ENCODE data around the gene MTCH1.

Gene MTCH1

DNA sequence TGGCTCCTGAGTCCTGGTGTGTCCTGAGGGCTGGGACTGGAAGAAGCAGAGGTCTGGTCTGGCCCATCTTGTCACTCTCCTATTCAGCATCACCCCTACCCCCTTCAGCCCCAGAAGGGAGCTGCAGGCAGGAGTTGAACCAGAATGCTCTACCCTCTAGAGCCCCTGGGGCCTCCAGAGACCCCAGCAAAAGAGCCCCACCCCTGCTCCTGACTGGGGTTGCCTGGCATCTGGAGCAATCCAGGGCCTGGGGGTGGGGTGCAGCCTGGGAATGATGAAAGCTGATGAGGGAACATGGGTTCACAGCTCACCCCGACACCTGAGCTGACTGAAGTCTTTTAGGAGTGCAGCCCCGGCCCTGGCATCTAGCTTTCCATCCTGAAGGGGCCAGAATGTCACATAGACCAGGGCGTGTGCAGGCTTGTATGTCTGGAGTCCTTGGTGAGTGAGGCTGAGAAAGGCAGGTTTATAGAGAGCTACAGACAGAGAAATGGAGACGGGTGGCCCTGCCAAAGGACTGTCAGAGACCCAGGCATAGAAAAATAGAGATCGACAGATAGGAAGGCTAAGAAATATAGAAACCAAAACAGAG is 31.7 kb upstream of the MTCH1 start:
- DNase-seq (ENCODE audit: low read depth) = no peak

DNA sequence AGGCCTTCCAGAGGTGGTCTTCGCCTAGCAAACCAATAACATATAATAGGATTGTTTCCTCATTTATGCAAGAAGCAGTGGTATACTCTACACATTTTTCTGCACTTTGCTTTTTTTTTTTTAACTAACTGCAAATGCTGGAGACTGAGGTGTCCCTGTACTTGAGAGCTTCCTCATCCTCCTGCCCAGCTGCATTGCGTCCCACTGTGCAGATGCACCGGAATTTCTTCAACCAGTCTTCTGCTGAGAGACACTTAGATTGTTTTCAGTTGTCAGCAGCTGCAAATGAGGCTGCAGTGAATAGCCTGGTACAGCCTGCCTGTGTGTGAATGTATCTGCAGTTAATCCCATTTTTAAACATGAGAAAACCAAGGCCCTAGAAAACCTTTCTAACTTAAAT is 31.0 kb upstream of the MTCH1 start:
- no peak for DNase-seq (ENCODE audit: low read depth)

DNA sequence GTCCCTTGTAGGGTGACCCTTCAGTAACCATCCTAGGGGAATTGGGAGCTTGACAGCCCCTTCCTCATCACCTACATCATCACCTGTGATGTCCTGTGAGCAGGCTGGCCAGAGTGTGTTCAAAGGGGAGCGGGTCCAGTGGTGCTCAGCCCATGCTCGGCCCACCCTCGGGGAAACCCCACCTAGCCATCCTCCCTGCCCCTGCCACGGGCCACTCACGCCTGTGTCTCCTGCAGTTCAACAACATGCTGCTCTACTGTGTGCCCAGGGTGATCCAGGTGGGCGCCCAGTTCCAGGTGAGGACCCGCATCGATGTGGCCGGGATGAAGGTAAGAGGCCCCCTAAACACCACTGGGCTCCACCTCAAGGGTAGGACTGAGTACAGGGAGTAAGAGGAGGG is 29.5 kb upstream of the MTCH1 start:
- DNase-seq (ENCODE audit: low read depth) = no peak

DNA sequence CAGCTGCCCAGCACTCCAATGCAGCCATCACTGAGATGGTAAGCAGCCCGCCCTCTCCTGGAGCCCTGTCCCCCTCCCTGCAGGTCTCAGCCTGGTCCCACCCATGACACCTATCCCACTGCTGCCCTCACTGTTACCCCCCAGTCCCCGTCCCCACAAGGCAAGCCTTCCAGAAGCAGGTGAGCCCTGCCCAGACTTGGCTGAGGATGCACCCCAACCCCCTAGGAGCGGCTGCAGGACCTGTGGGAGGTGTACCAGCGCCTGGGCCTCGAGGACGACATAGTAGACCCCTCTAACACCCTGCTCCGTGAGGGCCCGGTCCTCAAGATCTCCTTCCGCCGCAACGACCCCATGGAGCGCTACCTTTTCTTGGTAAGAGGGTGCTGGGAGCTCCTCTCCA is 28.7 kb upstream of the MTCH1 start:
- no peak for DNase-seq (ENCODE audit: low read depth)

DNA sequence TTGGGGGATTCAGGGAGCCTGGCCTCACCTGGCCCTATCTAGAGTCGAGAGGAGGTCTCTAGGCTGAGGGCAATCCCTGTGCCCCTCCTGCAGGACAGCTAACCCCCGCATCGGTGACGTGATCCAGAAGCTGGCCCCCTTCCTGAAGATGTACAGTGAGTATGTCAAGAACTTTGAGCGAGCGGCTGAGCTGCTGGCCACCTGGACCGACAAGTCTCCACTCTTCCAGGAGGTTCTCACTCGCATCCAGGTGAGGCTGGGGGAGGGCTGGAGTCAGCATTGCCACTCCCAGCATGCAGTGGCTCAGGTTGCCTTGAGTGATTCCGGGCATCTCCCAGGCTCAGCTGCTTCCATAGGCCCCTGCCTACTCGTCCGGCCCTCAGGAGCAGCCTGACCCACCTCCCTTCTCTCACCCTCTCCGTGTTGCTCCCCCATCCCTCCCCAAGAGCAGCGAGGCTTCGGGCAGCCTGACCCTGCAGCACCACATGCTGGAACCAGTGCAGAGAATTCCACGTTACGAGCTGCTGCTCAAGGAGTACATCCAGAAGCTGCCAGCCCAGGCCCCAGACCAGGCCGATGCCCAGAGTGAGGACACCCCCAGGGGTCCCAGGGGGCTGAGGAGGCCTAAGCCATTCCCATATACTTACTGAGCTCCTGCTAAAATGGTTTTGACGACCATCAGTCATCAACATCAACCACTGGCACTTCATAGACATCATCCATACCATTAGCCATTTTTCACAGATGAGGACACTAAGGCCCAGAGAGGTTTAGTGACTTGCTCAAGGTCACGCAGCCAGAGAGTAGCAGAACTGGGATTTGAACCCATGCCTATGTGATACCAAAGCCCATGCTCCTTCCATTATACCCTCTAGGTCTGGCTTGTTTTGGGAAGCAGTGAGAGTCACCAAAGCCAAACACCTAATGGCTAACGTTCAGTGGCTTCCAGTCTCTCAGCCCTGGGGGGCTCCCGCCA is 27.8 kb upstream of the MTCH1 start:
- DNase-seq (ENCODE audit: low read depth) = no peak

DNA sequence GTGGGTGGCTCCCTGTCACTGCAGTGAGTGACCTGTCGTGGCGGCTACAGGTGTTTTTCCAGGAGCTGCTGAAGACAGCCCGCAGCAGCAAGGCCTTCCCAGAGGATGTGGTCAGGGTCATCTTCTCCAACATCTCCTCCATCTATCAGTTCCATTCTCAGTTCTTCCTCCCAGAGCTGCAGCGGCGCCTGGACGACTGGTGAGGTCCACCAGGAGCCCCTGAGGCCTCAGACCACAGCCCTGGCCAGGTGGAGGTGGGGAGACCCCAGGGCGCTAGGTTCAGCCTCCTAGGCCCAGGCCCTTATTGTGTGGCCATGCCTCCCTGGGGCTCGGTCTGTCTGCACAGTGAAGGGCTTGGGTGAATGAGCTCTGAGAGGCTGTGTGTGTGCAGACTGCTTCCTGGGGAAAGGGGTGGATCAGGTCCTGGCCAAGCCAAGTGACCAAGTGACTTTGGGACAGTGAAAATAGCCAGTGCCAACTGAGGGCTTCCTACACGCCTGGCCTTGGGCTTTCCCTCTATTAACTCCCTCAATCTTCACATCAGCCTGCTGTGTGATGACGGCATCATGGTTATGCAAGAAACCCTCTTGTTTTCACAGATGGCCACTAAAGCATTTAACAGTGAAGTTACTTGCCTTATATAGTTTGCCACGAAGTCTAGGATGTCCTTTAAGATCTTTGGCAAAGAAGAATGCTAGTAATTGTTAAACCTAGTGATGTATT is 25.8 kb upstream of the MTCH1 start:
- no peak for DNase-seq (ENCODE audit: low read depth)

DNA sequence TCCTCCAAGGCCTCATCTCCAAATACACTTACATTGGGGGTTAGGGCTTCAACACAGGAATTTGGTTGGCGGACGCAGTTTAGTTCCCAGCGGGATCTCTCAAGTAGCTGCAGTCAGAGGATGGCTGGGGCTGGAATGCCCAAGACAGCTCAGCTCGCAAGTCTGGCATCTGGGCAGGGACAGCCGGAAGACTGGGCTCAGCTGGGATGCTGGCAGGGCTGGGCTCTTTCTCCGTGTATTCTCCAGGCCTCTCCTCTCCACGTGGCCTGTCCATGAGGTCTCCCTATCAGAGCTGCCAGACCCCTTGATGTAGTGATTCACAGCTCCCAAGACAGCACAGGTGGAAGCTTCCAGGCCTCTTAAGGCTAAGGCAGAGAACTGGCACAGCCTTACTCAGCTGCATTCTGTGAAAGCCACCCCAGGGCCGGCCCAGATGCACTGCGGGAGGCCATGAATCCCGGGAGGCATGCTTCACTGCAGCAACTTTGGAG is 24.5 kb upstream of the MTCH1 start:
- no peak for DNase-seq (ENCODE audit: low read depth)

DNA sequence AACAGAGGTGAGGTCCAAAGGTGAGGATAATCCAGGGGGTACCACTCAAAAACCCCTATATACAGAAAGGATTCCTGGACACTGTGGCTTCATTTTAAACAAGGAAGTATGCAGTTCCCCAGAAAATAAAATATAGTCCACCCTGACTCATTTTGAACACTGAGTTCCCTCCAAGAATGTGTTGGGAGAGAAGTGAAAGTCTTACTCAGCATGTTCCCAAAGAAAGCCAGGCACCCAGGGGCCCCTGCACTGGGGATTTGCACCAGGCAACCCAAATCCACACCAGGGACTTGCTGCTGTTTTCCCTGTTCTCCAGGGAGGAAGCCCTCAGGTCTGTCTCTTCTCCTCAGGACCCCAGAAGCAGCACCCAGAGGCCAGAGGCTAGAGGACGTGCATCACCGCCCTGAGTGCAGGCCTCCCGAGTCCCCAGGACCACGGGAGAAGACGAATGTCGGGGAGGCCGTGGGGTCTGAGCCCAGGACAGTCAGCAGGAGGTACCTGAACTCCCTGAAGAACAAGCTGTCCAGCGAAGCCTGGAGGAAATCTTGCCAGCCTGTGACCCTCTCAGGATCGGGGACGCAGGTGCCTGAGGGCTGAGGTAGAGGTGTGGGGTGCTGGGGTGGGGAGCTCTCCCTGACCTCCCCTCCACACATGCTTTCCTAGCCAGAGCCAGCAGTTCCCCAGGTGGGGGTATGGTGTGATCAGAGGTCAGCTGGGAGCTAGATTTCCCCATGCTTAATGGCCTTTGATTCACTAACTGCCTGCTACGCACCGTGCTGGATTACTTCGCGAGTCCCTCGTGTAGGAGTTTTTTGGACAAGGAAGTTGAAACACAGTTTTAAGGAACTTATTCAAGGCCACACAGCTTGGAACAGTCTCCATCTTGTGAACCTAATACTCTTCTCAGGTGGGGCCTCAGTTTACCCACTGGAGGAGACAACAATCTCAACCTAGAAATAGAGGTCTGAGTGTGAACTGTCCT is 22.8 kb upstream of the MTCH1 start:
- no peak for DNase-seq (ENCODE audit: low read depth)

DNA sequence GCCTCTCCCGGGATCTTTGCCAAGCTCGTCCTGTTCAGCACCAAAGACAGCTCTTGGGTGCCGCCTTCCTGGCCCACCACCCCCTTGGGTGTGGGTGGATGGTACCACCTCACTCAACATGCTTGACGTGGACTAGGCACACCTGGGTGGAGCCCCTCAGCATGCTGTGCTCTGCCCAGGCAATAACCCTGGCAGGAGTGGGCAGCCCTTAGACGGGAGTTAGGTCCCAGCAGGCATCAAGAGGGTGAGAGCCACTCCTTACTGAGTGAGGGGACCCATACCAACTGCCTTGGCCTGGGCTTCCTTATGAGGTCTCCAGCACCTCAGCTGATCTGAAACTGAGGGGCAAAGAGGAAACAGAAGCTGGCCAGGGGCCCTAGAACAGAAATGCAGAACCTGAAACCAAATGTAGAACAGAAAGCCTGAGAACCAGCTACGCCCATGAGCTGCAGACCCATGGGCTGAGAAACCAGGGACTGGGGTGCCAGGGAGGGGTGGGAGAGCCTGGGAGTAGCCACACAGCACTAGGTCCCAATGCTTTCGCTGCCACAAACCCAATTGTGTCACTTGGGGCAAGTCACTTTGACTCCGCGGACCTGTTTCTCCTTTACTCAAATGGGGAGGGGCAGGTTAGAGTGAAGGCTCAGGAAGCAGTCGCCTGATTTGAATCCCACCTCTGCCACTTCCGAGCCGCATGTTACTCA is 21.5 kb upstream of the MTCH1 start:
- DNase-seq (ENCODE audit: low read depth) = no peak

DNA sequence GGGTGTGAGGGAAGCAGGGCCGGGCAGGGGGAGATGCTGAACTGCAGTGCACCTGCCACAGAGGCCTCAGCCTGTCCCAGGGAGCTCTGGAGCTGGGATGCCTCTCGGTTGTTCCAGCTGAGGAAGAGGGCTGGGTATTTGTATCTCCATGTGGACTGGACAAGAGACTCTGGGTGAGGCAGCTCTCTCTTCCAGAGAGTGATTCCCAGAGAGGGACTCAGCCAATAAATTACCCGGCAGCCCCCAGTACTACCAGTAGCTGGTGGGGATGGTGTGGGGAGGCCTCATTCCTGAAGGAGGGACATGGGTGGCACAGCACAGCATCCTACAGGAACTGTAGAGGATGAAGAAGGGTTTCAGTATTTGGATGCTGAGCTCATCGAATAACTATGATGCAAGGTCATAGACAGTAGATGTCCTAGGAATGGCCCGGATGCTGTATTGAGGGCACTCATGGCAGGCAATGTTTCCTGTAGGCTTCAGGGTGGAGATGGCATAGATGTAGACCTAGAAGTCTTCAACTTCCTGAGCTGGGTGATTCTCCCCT is 20.9 kb upstream of the MTCH1 start:
- no peak for DNase-seq (ENCODE audit: low read depth)

DNA sequence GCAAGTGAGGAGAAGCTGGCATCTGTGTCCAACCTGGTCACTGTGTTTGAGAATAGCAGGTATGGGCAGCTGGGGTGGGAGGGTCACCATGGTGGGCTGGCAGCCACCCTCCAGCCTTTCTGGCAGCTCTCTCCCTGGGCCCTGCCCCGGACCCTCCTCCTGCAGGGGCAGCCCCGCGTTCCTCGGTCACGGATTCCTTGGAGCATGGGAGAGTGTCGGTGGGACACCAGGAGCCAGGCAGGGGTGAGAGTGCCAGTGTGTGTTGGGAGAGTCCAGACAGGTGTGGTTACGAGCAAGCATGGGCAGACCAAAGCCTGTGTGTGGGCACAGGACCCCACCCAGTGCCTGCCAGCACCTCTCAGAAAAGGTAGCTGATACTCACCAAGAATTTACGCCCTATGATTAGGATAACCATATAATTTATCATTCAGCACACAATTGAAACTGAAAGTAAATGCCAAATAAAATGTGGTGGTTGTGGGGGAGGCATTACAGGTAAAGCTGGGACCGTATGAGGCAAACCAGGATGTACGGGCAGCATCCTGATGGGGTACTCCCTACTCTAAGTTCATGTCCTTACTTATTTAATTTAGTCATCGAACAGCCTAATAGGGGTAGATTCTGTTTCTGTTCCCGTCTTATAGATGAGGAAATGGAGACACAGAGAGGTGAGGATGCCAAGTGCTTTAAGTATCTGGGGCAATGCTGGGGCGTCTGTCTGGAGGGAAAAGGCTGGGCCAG is 20.0 kb upstream of the MTCH1 start:
- DNase-seq (ENCODE audit: low read depth) = no peak

DNA sequence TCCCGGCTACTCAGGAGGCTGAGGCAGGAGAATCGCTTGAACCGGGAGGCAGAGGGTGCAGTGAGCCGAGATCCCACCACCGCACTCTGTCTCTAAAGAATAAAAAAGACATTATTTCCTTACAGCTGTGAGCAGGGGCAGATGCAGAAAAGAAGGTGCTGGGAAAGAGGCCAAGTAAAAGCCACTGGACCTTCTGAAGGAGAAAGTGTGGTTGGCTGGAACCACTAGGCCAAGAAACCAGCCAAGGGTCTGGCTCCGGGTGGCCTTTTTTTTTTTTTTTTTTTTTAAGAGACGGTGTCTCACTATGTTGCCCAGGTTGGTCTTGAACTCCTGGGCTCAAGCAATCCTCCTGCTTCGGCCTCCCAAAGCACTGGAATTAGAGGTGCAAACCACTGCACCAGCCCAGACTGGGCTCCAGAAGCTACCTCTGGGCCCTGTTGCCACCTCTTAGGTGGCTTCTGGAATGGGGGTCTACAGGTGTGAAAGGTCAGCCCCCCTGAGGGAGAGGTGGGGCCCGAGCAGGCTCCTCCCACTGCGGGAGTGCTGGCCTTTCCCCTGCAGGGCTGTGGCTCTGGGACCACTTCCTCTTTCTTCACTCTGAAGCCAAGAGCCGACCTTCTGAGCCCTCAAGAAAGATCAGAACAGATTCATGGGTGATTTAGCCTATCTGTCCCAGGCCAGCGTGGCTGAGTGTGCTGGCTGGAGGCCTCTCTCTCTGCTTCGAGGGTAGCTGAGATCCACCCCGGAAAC is 19.2 kb upstream of the MTCH1 start, which contains the start of gene FGD2:
Gene FGD2, plus strand, starts transcription at position 595 of the 750 bp plus-strand sequence. CDS start 163 bp downstream, outside the sequence.
- DNase-seq (ENCODE audit: low read depth) = no peak

DNA sequence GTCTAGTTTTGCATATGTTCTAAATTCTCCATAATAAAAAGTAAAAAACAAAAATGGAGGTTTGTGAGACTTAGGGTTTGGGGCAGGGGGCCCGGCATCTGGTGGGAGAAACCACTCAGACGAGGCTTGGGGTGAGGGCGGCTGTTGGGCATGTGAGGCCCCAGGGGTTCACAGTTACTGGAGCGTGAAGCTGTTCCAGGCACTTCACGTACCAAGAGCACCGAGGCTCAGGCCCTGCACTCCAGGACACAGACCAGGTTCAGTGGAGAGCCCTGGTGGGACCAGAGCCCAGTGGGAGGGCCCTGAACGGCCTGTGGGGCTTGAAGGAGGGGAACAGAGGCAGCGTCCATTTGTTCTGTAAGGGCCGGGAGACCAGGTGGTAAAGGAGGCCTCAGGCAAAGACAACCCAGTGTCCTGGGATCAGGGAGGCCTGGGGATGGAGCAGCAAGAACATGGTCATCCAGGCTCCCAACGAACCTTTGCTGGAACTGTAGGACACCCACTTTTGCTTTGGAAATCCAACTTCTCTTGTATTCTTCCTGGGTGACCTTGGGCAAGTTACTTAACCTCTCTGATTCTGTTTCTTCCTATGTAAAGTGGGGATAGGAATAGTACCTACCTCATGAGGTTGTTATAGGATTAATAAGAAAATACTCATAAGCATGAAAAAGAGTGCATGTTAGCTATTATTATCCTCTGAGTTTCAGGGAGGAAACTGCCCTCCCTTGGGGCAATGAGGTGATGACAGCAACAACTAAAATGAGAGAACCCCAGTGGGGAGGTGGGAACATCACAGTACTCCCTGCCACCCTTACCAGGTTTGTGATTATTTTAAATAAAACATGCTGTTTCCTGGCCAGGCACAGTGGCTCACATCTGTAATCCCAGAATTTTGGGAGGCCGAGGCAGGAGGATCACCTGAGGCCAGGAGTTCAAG is 18.3 kb upstream of the MTCH1 start:
- no peak for DNase-seq (ENCODE audit: low read depth)

DNA sequence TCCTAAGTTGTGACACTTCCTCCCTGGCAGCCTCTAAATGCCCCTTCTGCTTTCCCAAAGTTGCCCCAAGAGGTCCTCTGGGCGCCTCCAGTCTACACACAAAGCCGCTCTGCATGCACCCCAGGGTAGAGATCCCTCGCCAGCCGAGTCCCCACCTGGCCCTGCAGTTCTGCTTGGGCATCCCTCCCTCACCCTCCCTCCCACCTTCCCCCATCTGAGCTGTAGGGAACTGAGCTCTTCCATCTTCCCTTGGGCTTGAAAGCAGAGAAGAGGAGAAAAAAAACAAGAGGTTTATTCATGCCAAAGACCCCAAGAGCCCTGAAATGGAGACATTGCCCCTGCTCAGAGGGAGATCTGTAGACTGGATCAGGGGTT is 13.7 kb upstream of the MTCH1 start:
- DNase-seq (ENCODE audit: low read depth) = no peak

DNA sequence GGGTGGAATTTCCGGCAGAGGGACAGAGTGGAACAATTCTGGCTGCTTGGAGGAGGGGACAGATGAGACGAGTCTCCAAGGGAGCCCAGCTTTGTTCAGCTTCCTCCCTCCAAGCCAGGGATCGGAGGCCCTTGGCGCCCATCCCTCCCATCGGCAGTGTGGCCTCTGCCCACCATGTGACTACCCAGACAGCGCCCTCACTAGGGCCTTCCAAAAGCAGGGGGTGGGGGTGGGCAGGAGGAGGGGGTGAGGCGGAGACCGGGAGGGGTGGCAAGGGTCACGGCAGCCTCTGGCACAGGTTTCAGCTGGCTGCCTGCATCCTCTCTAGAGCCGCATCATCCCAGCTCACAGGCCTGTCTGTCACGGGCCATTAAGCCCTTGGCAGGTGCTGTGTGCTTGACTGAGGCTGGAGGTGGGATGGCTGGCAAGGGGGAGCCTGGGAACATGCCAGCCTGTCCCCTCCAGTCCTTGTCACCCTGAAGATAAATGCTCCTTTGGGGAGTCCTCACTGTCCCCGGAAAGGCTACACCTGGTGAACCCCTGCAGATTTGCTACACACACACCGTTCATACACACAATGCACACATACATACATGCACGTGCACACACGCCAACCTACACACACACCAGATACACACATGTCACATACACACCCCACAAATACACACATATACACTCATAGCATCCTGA is 13.2 kb upstream of the MTCH1 start:
- DNase-seq (ENCODE audit: low read depth) = no peak

DNA sequence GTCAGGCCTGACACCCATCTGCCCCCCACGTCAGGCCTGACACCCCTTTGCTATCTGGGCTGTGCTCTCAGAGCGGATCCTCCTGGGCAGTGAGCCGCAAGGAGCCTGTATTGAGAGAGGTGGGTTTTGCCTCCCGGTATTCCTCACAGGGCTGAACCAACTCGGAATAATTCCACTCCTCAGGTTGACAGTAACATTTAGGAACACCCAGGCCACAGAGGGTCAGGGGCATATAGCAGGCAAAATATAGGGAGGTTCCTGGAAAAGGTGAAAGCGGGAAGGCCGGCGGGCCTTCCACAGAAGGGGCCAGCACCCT is 12.7 kb upstream of the MTCH1 start:
- DNase-seq (ENCODE audit: low read depth) = no peak

Measured in GM04504 (cell line).